Measurements from ENCODE around the gene DLGAP4.

DLGAP4 gene

GRCh38 chr20:36477475-36477874, 171.3 kb downstream of the DLGAP4 start:
- no peak for TF ChIP-seq CTCF (IDR thresholded peaks at IDR 0.05; ENCODE audit: low read depth, low read length)
- H3K4me3 ChIP-seq (ENCODE audit: low read depth, low read length), result no peak overlapping the region

- no peak for TF ChIP-seq CTCF (IDR thresholded peaks at IDR 0.05; ENCODE audit: low read depth, low read length)
- no peak overlapping the region for H3K4me3 ChIP-seq (ENCODE audit: low read depth, low read length)
Measured at GRCh38 chr20:36478137-36478905, 172.2 kb downstream of the DLGAP4 start.

GRCh38 chr20:36479938-36480337, 173.8 kb downstream of the DLGAP4 start:
- no peak for TF ChIP-seq CTCF (IDR thresholded peaks at IDR 0.05; ENCODE audit: low read depth, low read length)
- H3K4me3 ChIP-seq (ENCODE audit: low read depth, low read length), result no peak overlapping the region

- H3K4me3 ChIP-seq (ENCODE audit: low read depth, low read length), result no peak overlapping the region
- TF ChIP-seq CTCF (IDR thresholded peaks at IDR 0.05; ENCODE audit: low read depth, low read length), result no peak
Measured at GRCh38 chr20:36480456-36481048, 174.4 kb downstream of the DLGAP4 start.

- H3K4me3 ChIP-seq (ENCODE audit: low read depth, low read length), result no peak overlapping the region
- TF ChIP-seq CTCF (IDR thresholded peaks at IDR 0.05; ENCODE audit: low read depth, low read length), result no peak
Measured at GRCh38 chr20:36481380-36482043, 175.4 kb downstream of the DLGAP4 start.

GRCh38 chr20:36482044-36482473, 175.9 kb downstream of the DLGAP4 start:
- no peak overlapping the region for H3K4me3 ChIP-seq (ENCODE audit: low read depth, low read length)
- TF ChIP-seq CTCF (IDR thresholded peaks at IDR 0.05; ENCODE audit: low read depth, low read length), result no peak

Data from WI38 (cell line).